ENCODE results near the gene CFAP68.

GRCh38 chr11:111834432-111835163 lies 44.7 kb upstream of the CFAP68 start:
- TF ChIP-seq, protein P1, sequence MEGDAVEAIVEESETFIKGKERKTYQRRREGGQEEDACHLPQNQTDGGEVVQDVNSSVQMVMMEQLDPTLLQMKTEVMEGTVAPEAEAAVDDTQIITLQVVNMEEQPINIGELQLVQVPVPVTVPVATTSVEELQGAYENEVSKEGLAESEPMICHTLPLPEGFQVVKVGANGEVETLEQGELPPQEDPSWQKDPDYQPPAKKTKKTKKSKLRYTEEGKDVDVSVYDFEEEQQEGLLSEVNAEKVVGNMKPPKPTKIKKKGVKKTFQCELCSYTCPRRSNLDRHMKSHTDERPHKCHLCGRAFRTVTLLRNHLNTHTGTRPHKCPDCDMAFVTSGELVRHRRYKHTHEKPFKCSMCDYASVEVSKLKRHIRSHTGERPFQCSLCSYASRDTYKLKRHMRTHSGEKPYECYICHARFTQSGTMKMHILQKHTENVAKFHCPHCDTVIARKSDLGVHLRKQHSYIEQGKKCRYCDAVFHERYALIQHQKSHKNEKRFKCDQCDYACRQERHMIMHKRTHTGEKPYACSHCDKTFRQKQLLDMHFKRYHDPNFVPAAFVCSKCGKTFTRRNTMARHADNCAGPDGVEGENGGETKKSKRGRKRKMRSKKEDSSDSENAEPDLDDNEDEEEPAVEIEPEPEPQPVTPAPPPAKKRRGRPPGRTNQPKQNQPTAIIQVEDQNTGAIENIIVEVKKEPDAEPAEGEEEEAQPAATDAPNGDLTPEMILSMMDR (IDR thresholded peaks at IDR 0.05): no peak
- no peak for TF ChIP-seq POLR2A (IDR thresholded peaks at IDR 0.05)
